HG02870 (cell line): Measurements from ENCODE around the gene PRND.
"Not testable (repeated sequence)": the region's sequence is repeated elsewhere in the genome, so short reads cannot be mapped to it uniquely, and the experiment has no call there.

ENCODE experiments used
- ATAC-seq: cut with Tn5 transposase; IDR thresholded peaks from one replicate; pipeline ENCODE4 v1.9.1; 2021; ENCODE audit warnings: mild to moderate bottlenecking, moderate library complexity; ENCODE audit not compliant: unreplicated experiment

PRND gene

DNA sequence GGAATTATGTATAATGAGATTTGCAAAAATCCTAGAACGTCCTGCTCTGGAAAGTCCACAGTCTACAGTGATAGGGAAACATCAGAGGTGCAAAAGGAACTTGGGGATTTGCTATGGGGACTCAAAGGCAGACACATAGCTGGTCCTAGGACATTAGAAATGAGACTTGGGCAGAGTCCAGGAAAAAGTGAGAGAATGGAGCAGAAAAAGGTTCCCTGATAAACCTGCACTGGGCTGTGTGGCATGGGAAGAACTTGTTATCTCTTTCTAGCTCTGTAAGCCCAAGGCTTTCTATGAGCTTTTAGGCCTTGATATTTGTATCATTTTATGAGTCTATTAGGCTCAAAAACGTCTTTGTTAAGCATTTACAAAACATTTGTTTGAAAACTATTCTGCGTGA, 15.2 kb downstream of the PRND start:
- no peak for ATAC-seq

DNA sequence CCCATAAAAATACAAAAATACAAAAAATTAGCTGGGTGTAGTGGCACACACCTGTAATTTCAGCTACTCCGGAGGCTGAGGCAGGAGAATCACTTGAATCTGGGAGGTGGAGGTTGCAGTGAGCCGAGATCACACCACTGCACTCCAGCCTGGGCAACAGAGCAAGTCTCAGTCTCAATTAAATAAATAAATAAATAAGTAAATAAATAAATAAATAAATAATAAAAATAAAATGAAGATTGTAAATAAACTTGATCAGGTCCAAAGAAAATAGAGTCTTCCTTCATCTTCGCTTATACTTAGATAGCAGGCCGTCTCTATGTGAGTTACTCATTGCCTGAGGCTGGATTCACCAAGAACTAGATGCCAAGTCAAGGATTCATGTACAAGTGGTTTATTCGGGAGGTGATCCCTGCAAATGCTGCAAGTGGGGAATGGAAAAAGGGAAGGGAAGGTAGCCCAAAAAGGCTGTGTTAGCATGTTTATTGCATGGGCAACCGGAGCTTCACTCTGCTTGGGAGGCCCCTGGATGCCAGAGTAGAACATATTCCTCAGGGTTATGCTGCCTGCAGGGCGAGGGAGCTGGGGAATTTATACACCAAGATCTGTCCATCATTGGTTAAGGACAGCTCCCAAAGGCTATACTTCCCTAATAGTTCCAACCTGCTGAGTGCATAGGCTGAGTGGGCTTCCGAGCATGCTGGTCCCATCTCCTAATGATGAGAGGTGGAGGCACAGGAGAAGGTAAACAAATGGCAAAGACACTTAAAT, 16.3 kb downstream of the PRND start:
- ATAC-seq = no peak

- ATAC-seq = no peak
Measured at GRCh38 chr20:4740774-4741431, 19.2 kb downstream of the PRND start.

- ATAC-seq = no peak
Measured at GRCh38 chr20:4748847-4749246, 27.1 kb downstream of the PRND start.

GRCh38 chr20:4749326-4749725, 27.6 kb downstream of the PRND start:
- ATAC-seq = no peak

DNA sequence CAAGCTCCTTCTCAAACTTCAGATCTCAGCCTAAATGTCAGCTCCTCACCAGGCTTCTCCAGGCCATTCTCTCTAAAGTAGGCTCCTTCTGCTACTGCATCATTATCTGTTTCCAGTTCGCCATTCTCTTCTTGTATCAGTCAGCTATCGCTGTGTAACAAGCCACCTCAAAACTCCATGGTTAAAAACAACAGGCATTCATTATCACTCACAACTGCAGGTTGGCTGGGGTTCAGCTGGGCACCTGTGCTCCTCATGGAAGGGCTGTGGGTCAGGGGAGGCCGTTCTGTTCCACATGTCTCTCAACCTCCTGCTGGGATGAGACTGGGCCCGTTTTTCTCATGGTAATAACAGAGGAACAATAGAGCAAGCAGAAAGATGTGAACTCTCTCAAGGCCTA, 28.7 kb downstream of the PRND start:
- ATAC-seq = no peak

DNA sequence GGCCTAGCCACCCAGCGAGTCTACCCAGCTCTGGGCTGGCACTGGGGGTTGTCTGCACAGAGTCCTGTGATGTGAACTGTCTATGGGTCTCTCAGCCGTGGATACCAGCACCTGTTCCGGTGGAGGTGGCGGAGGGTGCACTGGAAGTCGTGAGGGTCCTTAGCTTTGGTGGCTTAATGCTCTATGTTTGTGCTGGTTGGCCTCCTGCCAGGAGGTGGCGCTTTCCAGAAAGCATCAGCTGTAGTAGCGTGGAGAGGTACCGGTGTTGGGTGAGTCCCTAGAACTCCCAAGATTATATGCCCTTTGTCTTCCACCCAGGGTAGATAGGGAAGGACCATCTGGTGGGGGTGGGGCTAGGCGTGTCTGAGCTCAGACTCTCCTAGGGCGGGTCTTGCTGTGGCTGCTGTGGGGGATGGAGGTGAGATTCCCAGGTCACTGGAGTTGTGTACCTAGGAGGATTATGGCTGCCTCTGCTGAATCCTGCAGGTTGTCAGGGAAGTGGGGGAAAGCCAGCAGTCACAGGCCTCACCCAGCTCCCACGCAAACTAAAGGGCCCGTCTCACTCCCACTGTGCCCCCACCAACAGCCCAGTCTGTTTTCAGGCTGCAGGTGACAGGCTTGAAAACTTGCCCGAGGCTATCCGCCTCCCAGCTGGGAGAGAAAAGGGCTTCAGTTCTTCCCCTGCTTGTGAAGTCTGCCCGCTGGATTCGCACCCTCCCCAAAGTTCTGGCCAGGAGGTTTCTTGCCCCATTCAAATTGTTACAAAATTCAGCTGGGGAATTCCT, 37.6 kb downstream of the PRND start:
- not testable (repeated sequence) for ATAC-seq

DNA sequence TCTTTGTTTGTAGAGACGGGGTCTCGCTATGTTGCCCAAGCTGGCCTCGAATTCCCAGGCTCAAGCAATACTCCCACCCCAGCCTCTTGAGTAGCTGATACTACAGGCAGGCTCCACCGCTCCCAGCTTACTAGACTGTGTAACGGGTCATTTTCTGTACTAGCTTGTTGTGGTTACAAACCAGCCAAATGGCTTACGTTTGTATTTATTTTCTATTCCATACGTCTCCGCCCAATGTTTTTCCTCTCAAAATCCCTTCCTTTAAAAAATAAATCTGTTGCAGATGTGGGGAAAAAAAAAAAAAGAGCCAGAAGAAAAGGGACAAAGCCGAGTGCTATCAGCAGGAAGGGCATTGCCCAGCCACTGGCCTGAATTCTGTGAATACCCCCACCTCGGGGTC, 41.6 kb downstream of the PRND start:
- no peak for ATAC-seq

GRCh38 chr20:4763723-4764510, 42.2 kb downstream of the PRND start:
- ATAC-seq = no peak

DNA sequence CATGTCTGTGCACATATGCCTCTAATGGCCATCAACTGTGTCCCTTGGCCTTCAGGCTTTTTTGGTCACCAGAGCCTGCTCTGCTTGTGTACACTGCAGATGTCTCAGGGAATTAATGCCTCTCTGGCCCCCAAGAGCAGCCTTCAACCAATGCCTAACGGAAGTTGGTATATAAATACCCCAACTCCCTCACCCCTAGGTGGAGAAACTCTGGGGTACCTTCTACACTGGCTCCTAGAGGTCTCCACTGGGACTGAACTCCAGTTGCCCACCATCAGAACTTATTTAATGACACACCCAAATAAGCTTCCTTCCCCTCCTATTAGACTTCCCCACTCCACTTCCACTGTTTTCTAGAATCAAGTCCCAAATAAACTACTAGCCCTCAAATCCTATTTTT, 43.1 kb downstream of the PRND start:
- no peak for ATAC-seq

DNA sequence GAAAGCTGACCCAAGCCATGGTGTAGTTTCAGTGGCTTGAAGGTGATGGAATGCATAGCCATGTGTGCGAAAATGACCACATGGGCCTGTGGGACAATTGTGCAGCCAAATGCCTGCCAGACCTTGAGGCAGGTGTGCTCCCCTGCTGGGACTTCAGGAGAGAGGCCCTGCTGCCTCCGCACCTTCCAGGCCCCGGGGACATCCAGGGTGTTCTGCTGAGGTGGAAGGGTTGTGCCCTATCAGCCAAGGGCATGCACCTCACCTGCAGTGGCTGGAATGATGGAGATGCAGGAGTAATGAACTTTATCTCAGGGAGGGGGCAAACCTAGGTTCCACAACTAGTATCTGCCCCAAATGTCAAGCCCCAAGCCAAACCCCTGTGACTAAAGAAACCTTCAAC, 44.0 kb downstream of the PRND start:
- no peak for ATAC-seq

DNA sequence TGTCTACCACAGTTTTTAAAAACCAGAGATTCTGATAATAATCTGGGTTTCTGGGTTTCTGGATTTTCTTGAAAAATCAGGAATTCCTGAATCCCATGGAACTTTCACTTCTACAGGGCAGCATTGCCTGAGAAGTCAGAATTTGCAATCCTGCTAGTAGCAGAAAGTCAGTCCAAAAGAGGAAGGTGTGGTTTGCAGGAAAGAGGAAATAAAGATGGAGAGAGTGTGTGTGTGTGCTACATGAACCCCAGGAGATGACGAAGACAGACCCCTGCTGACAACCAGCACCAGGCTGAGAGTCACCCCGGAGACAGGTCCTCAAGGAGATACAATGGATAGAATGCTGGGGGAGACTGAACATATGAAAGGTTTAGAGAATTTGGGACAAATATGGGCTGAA, 44.9 kb downstream of the PRND start:
- ATAC-seq = no peak

GRCh38 chr20:4767084-4767483, 45.4 kb downstream of the PRND start:
- ATAC-seq = no peak

DNA sequence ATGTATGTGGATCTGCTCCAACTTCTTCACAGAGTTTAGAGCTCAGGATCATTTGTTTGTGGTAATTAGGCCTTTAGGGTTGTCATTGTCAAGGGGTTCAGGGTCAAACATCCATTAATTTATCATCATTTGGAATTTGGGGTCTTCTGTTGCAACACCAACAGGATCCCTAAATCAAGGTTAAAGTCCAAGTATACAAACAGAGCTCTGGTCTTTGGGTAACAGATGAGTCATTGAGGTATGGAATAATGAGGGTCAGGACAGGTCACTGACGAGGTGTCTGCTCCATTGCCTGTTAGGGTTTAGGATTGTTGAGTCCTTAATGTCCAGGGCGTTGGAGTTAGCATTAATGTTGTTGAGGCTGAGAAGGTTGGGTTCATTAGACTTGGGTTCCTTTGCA, 47.6 kb downstream of the PRND start:
- ATAC-seq = no peak

GRCh38 chr20:4770026-4770425, 48.3 kb downstream of the PRND start:
- no peak for ATAC-seq

- ATAC-seq = no peak
Measured at GRCh38 chr20:4771004-4771403, 49.3 kb downstream of the PRND start.

DNA sequence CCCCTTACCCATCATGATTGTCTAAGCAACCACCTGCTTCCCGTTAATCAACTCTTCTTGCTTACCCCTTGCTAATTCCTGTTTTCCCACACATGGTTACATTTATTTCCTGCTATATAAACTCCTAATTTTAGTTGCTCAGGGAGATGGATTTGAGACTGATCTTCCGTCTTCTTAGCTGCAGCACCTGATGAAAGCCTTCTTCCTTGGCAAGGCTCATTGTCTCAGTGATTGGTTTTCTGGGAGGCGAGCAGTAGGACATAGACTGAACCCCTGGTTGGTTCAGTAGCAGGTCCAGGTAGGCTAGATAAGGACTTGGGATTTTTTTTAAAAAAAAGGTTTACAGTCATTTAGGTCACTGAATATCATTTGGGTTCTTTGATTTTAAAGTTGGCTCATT, 50.4 kb downstream of the PRND start:
- ATAC-seq = no peak

DNA sequence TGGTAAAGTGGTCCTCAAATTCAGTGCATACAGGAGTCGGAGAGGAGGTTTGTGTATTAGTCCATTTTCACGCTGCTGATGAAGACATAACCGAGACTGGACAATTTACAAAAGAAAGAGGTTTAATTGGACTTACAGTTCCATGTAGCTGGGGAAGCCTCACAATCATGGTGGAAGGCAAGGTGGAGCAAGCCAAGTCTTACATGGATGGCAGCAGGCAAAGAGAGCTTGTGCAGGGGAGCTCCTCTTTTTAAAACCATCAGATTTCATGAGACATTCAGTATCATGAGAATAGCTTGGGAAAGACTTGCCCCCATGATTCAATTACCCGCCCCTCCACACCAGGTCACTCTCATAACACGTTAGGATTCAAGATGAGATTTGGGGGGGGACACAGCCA, 51.3 kb downstream of the PRND start:
- not testable (repeated sequence) for ATAC-seq

GRCh38 chr20:4773736-4774135, 52.0 kb downstream of the PRND start:
- no peak for ATAC-seq

GRCh38 chr20:4774207-4774606, 52.5 kb downstream of the PRND start:
- no peak for ATAC-seq
